NAMALWA (cell line): ENCODE results near the gene CUTC.

ENCODE experiments used
- DNase-seq: peaks from one replicate; pipeline ENCODE4 v3.0.0-alpha.2; 2015; ENCODE audit warnings: low spot score

CUTC gene

DNA sequence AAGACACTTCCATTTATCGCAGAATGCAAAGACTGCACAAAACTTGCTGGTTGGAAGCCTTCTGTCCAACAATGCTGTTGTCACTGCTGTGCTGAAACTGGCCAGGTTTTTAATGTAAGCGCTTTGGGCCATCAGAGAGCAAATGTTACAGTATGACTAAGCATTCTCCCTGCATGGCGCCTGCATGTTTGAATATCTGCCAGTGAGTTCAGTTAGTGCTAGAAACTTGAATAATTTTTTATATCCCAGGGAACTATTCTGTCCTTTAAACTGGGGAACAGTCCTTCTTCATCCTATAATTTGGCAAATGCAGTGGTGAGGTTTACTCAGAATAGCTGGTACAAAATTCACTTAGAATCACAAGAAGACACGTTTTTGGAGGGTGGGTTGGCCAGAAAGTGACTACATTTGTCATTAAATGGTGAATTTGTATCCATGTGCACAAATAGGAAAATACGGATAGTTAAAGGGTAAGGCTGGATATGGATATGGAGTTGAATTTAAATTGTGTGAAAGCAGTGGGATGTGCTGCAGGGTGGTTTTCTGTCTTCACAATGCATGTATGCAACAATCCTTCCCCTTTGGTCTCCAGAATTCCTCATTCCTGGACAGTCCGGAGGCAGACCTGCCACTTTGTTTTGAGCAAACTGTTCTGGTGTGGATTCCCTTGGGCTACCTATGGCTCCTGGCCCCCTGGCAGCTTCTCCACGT is 52.1 kb downstream of the CUTC start:
- no peak for DNase-seq

GRCh38 chr10:99784727-99785441 is 52.9 kb downstream of the CUTC start:
- no peak for DNase-seq

- no peak for DNase-seq
Observed at GRCh38 chr10:99785646-99786045, 53.6 kb downstream of the CUTC start.

GRCh38 chr10:99787311-99787710 is 55.3 kb downstream of the CUTC start:
- DNase-seq, result no peak

GRCh38 chr10:99787782-99788445 is 55.9 kb downstream of the CUTC start:
- DNase-seq, result no peak

- no peak for DNase-seq
Observed at GRCh38 chr10:99788598-99789256, 56.7 kb downstream of the CUTC start.

GRCh38 chr10:99791831-99792230 is 59.8 kb downstream of the CUTC start:
- DNase-seq, result no peak

DNA sequence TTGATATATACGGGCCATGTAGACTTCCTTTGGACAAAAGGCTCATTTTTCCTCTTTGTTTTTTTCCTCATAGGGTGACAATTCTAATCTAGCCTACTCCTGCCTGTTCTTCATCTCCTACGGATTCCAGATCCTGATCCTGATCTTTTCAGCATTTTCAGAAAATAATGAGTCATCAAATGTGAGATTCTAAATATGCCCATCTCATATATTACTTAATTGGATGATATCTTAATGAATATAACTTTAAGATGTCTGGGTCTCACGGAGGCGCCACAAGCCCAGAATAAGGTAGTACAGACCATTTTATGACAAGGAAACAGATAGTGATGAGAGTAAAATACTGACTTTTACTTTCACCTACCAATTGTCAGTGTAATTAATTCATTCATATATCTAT is 61.8 kb downstream of the CUTC start:
- DNase-seq, result no peak

GRCh38 chr10:99796928-99797327 is 64.9 kb downstream of the CUTC start:
- no peak for DNase-seq

DNA sequence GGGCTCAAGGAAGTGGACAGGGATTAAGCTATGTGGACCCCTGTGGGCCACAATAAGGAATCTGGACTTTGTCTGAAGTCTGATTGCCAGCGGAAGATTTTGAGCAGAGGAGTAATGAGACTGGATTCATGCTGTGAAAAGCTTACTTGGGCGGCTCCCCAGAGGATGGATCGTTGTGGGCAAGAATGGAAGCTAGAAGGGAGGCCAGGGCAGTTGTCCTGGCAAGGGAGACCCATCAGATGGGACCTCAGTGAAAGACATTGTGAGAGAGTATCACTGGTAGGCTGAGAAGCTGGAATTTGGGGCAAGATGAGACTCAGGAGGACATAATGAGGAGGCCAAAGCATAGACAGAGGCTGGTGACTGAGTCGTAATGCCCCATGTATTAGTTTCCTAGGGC is 66.0 kb downstream of the CUTC start:
- no peak for DNase-seq

DNA sequence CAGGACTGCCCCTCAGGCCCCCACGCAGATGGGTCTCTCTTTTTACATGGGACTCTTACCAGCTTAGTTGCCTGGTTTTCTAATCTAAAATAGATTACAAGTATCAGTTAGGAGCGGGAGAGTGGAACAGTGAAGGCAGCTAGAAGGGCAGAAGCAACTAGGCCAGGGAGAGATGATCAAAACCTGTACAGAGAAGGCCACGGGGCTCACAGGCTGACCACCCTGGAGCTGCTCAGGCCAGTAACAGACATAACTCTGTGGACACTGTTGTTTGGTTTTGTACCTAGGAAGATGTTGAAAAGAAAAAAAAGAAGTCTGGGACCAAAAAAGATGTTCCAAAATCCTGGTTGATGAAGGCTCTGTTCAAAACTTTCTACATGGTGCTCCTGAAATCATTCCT is 66.9 kb downstream of the CUTC start:
- no peak for DNase-seq

- DNase-seq, result no peak
Observed at GRCh38 chr10:99799613-99800012, 67.6 kb downstream of the CUTC start.

DNA sequence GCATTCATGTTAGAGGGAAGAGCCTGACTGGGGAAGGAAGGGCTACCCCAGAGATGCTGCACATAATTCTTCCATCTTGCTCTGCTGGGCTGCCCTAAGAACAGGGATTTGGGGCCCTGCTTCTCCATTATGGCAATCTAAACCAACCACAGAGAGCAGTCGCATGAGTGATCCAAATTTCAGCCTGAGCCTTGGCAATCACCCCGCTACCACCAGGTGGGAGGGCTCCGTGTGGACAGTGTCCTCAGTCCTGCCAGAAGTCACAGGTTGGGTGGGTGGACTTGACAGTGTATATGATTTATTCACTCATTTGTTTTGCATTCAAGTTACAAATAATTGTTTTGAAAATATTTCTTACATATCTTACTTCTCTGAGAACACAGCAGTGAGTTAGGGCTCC is 72.4 kb downstream of the CUTC start:
- no peak for DNase-seq

- DNase-seq, result no peak
Observed at GRCh38 chr10:99805190-99805589, 73.2 kb downstream of the CUTC start.
